ENCODE results near the gene CCDC102A. TPM values are rescaled to one million over a fixed set of nuclear protein-coding genes. Genes with fewer than 3 reads are reported as not detected.
A peak's percentile ranks its signal among the peaks of the same experiment; 100 is the strongest.

Gene CCDC102A
- total RNA-seq, 4 donors from 2014 or later: 17.4 to 30.4 (median 24.5) TPM

DNA sequence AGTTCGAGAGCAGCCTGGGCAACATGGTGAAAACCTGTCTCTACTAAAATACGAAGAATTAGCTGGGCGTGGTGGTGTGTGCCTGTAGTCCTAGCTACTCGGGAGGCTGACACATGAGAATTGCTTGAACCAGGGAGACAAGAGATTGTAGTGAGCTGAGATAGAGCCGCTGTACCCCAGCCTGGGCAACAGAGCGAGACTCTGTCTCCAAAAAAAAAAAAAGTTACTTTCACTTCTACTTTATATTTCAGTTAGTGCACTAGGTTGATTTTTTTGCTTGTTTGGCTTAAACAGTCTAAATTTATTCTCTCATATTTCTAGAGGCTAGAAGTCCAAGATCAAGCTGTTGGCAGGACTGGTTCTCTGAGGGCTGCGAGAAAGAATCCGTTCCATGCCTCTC, 13.4 kb downstream of the CCDC102A start:
- Histone ChIP-seq H3K27ac (no peak overlapping the region), H3K4me1 (peaks cover 0 to 7% (median 0%) of the 10 kb centered on the region in 4 donors), H3K4me3 (no peak overlapping the region), H3K9me3 (no peaks in the 10 kb centered on the region), H3K27me3 (no peaks in the 10 kb centered on the region), H3K36me3 (peaks cover 0 to 67% (median 0%) of the 10 kb centered on the region in 3 donors)
- no peak for DNase-seq (ENCODE audit: low spot score in 2 of 2)
- WGBS, 2 donors: 82 to 83% methylated on average over 8 of the region's 8 CpGs
- no peak for TF ChIP-seq POLR2A (IDR thresholded peaks at IDR 0.05)
- TF ChIP-seq, protein P1, sequence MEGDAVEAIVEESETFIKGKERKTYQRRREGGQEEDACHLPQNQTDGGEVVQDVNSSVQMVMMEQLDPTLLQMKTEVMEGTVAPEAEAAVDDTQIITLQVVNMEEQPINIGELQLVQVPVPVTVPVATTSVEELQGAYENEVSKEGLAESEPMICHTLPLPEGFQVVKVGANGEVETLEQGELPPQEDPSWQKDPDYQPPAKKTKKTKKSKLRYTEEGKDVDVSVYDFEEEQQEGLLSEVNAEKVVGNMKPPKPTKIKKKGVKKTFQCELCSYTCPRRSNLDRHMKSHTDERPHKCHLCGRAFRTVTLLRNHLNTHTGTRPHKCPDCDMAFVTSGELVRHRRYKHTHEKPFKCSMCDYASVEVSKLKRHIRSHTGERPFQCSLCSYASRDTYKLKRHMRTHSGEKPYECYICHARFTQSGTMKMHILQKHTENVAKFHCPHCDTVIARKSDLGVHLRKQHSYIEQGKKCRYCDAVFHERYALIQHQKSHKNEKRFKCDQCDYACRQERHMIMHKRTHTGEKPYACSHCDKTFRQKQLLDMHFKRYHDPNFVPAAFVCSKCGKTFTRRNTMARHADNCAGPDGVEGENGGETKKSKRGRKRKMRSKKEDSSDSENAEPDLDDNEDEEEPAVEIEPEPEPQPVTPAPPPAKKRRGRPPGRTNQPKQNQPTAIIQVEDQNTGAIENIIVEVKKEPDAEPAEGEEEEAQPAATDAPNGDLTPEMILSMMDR (IDR thresholded peaks at IDR 0.05): no peak
- no peak for TF ChIP-seq EP300 (IDR thresholded peaks at IDR 0.05)

DNA sequence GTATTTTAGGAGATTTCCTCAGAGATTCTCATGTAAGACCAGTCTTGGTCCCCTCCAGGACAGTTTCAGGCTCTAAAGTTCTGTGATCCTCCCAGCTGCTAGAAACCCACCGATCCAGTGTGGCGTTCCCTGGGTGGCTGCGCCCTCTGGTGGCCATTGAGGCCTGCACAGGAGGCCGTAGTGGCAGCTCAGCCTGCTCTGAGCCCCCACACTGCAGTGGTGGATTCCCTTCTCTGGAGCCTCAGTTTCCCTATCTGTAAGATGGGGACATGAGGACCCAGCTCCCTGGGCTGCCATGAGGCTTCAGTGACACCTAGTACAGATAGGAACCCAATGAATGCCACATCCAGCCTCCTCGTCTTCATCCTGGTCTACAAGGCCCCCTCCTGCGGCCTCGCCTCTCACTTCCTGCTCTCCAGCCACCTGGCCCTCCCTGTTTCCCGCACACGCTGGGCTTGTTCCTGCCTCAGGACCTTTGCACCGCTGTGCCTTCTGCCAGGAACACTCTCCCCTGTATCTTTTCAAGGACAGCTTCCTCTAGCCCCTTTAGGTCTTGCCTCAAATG, 16.5 kb downstream of the CCDC102A start:
- Histone ChIP-seq H3K27ac (peak overlapping the region in 1 of 4 donors; percentile 15), H3K4me3 (no peak overlapping the region), H3K27me3 (no peaks in the 10 kb centered on the region), H3K36me3 (peaks cover 0 to 69% (median 0%) of the 10 kb centered on the region in 3 donors), H3K4me1 (peaks cover 0 to 7% (median 0%) of the 10 kb centered on the region in 4 donors), H3K9me3 (no peaks in the 10 kb centered on the region)
- no peak for TF ChIP-seq POLR2A (IDR thresholded peaks at IDR 0.05)
- no peak for TF ChIP-seq EP300 (IDR thresholded peaks at IDR 0.05)
- TF ChIP-seq, protein P1 (IDR thresholded peaks at IDR 0.05): peak; percentile 91 to 97 (median 94)
- WGBS, 2 donors: 39 to 40% methylated on average over 10 of the region's 10 CpGs
- DNase-seq (ENCODE audit: low spot score in 2 of 2): peak; percentile 59 to 80

DNA sequence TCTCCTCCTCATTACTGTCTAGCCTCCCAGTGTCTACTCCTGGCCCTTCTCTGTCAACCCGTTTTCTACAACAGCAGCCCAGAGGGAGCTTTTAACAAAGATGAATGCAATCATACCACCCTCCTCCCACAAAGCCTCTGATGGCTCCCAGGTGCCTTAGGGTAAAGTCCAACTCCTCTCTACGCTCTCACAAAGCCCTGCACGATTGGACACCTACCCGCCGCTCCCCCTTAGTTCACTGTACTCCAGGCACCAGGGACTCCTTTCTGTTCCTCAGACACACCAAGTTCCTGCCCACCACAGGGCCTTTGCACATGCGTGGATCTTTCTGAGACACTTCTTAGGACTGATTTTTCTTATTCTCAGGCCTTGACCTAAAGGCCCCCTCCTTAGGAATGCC, 17.4 kb downstream of the CCDC102A start:
- Histone ChIP-seq H3K27me3 (no peaks in the 10 kb centered on the region), H3K4me1 (peaks cover 0 to 7% (median 0%) of the 10 kb centered on the region in 4 donors), H3K27ac (no peak overlapping the region), H3K9me3 (no peaks in the 10 kb centered on the region), H3K4me3 (no peak overlapping the region), H3K36me3 (peaks cover 0 to 78% (median 0%) of the 10 kb centered on the region in 3 donors)
- 85 to 88% methylated on average over 6 of the region's 6 CpGs for WGBS, 2 donors
- no peak for DNase-seq (ENCODE audit: low spot score in 2 of 2)
- TF ChIP-seq POLR2A (IDR thresholded peaks at IDR 0.05) (no peak), EP300 (IDR thresholded peaks at IDR 0.05) (no peak)
- TF ChIP-seq, protein P1 (IDR thresholded peaks at IDR 0.05): no peak

DNA sequence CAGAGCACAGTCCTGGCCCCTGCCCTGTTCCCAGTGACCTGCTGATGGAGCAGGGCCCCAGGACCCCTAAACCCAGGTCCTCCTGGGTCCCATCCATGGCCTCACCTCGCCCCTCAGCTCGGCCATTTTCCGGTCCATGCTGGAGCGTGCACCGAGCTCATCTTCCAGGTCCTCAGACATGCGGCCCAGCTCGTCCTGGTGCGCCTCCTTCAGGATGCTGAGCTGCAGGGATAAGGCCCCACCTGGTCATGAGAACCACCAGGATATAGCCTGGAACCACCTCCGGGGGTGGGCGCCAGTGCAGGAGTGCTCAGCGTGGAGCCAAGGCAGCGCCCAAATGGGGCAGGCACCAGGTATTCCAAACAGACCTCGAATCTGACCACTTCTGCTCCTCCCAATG, 17.9 kb downstream of the CCDC102A start:
- Histone ChIP-seq H3K4me3 (no peak overlapping the region), H3K4me1 (peaks cover 0 to 7% (median 0%) of the 10 kb centered on the region in 4 donors), H3K36me3 (peaks cover 0 to 82% (median 0%) of the 10 kb centered on the region in 3 donors), H3K9me3 (no peaks in the 10 kb centered on the region), H3K27ac (no peak overlapping the region), H3K27me3 (no peaks in the 10 kb centered on the region)
- DNase-seq (ENCODE audit: low spot score in 2 of 2): no peak
- 92 to 94% methylated on average over 11 to 13 of the region's 13 CpGs for WGBS, 2 donors
- TF ChIP-seq POLR2A (IDR thresholded peaks at IDR 0.05) (no peak), EP300 (IDR thresholded peaks at IDR 0.05) (no peak)
- TF ChIP-seq, protein P1 (IDR thresholded peaks at IDR 0.05): no peak

All from tibial nerve (tissue), 4 donors.